Keratinocyte (primary cell): ENCODE results near the gene FJX1.

Experiments used
- CTCF ChIP-seq, 3 experiments: IDR thresholded peaks in 1 of 3; conservative IDR thresholded peaks in 1 of 3; optimal IDR thresholded peaks in 1 of 3; 2 replicates in 2 of 3; 3 replicates in 1 of 3; pipeline versions ENCODE3 to v1.5.1; 2011; ENCODE audit warnings: low read length in 3 of 3, mild to moderate bottlenecking in 3 of 3, moderate library complexity in 2 of 3, control low read depth in 1 of 3, inconsistent platforms in 1 of 3; ENCODE audit not compliant: insufficient read depth in 2 of 3; ENCODE audit errors: extremely low read depth in 1 of 3
- EZH2 ChIP-seq: IDR thresholded peaks from one replicate; pipeline ENCODE4 v1.6.1; 2012; ENCODE audit warnings: inconsistent platforms, mild to moderate bottlenecking, low read length, moderate library complexity

- TF ChIP-seq CTCF (optimal IDR thresholded peaks at IDR 0.05 in 1 of 3, IDR thresholded peaks at IDR 0.05 in 1 of 3, conservative IDR thresholded peaks at IDR 0.05 in 1 of 3; ENCODE audit: extremely low read depth in 1 of 3, insufficient read depth in 2 of 3, low read length in 3 of 3) (no peak), EZH2 (no peak)
Measured at GRCh38 chr11:35598254-35599125, 19.8 kb upstream of the FJX1 start.
